CD4-positive, CD25-positive, alpha-beta regulatory T cell (primary cell): Measurements from ENCODE around the gene ADGRV1. TPM values are rescaled to one million over a fixed set of nuclear protein-coding genes. Genes with fewer than 3 reads are reported as not detected.
"Not testable (repeated sequence)": the region's sequence is repeated elsewhere in the genome, so short reads cannot be mapped to it uniquely, and the experiment has no call there.

ENCODE experiments used
- ATAC-seq, 2 donors: fragments of 150-1000 bp; cut with Tn5 transposase; one replicate each; pipeline ENCODE4 v1.10.0; 2021; ENCODE audit warnings: low read depth in 2 of 2, moderate number of reproducible peaks in 2 of 2, moderate library complexity in 1 of 2
- DNase-seq, 3 donors: peaks; one replicate each; pipeline versions ENCODE4 v3.0.0 to v3.0.0-alpha.2; 2012 to 2022; ENCODE audit warnings: mixed read lengths in 1 of 3
- H3K27ac ChIP-seq: one replicate; pipeline ENCODE4 v1.7.0; 2013; ENCODE audit warnings: mild to moderate bottlenecking, low read length; ENCODE audit not compliant: insufficient read depth, poor library complexity, severe bottlenecking
- H3K27me3 ChIP-seq: one replicate; pipeline ENCODE4 v1.7.0; 2013; ENCODE audit warnings: low read length; ENCODE audit not compliant: control insufficient read depth, insufficient read depth
- H3K36me3 ChIP-seq: one replicate; pipeline ENCODE4 v1.7.0; 2013; ENCODE audit warnings: mild to moderate bottlenecking, low read length, moderate library complexity; ENCODE audit not compliant: control insufficient read depth, insufficient read depth
- H3K4me1 ChIP-seq: 2 replicates; pipeline ENCODE4 v1.7.0; 2013; ENCODE audit warnings: mild to moderate bottlenecking, low read length; ENCODE audit not compliant: insufficient read depth, control insufficient read depth, poor library complexity, severe bottlenecking
- H3K4me3 ChIP-seq: one replicate; pipeline ENCODE4 v1.7.0; 2013; ENCODE audit warnings: low read depth, mild to moderate bottlenecking, low read length, moderate library complexity
- H3K9me3 ChIP-seq, 2 experiments: 1 replicate in 1 of 2; 2 replicates in 1 of 2; pipeline ENCODE4 v1.7.0; 2013; ENCODE audit warnings: low read length in 2 of 2, mild to moderate bottlenecking in 1 of 2, moderate library complexity in 1 of 2; ENCODE audit not compliant: control insufficient read depth in 2 of 2
- H3K27ac Mint-ChIP-seq, 3 donors: one replicate each; pipeline ENCODE4 v1.8.0; 2020 to 2022; ENCODE audit warnings: mild to moderate bottlenecking in 3 of 3, mixed read lengths in 3 of 3, moderate library complexity in 2 of 3
- H3K27me3 Mint-ChIP-seq: one replicate; pipeline ENCODE4 v1.8.0; 2022; ENCODE audit warnings: mild to moderate bottlenecking, mixed read lengths
- H3K36me3 Mint-ChIP-seq: one replicate; pipeline ENCODE4 v1.8.0; 2020; ENCODE audit warnings: mixed read lengths
- H3K4me1 Mint-ChIP-seq, 4 donors: one replicate each; pipeline ENCODE4 v1.8.0; 2020 to 2022; ENCODE audit warnings: mixed read lengths in 4 of 4, mild to moderate bottlenecking in 1 of 4
- H3K4me3 Mint-ChIP-seq, 4 donors: one replicate each; pipeline ENCODE4 v1.8.0; 2020 to 2022; ENCODE audit warnings: mild to moderate bottlenecking in 4 of 4, mixed read lengths in 4 of 4, moderate library complexity in 3 of 4
- H3K9me3 Mint-ChIP-seq, 7 donors: one replicate each; pipeline ENCODE4 v1.8.0; 2020 to 2022; ENCODE audit warnings: mixed read lengths in 7 of 7, mild to moderate bottlenecking in 3 of 7, moderate library complexity in 2 of 7
- polyA plus RNA-seq, 4 donors: library from polyadenylated mRNA; unstranded; fragments of 300-500 nt; fragmentation: Illumina TruSeq; gene quantifications; one replicate each; pipeline ENCODE4 v1.2.3, GENCODE V29; 2021
- total RNA-seq: library from RNA; stranded (reverse); gene quantifications from one replicate; pipeline ENCODE4 v1.2.3, GENCODE V29; 2022

Gene ADGRV1
- total and polyA plus RNA-seq, 5 donors from 2014 or later: 0.42 to 0.52 TPM; not detected in 3

DNA sequence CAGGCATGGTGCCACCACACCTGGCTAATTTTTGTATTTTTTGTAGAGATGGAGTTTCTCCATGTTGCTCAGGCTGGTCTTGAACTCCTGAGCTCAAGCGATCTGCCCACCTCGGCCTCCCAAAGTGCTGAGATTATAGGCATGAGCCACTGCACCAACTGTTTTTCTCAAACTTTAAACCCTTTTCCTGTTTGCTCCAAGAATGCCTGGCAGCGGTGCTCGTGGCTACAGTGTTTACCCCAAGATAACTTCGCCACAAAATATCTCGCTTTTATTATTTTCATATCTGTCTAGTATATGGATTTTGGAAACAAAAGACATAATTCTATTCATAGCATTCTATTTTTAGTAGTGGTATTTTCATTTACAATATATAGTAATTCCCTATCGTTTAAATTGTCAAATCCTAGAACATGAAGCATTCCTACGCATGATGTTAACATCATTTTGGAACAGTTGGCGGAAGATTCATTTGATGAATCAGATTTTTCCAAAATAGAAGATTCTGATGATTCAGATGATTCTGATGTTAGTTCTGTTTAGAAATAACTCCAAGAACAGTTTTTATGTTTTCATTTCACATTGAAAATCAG lies 504.6 kb downstream of the ADGRV1 start:
- not testable (repeated sequence) for H3K27ac Mint-ChIP-seq, H3K27ac ChIP-seq, H3K4me1 ChIP-seq, H3K4me3 ChIP-seq, H3K36me3 ChIP-seq, H3K27me3 Mint-ChIP-seq, H3K27me3 ChIP-seq, ATAC-seq, DNase-seq, H3K36me3 Mint-ChIP-seq, H3K4me3 Mint-ChIP-seq, H3K9me3 Mint-ChIP-seq, H3K4me1 Mint-ChIP-seq, H3K9me3 ChIP-seq

DNA sequence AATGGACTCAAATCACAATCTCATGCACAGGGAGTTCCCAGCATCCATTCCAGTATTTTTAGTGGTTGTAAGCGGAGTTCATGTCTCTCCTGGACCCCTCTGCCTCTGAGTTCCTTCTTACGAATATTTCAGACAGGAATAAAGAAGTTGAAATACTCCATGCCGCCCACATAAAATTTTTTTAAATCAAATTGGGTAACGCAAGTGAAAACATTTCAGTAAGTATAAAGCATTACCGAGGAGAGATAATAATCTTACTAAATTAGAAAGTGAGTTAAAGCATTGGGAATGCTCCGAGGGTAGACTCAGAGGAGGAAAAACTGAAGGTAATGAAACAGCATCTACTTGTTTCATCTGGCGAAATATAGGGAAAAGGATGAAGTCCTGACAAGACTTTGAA lies 506.9 kb downstream of the ADGRV1 start:
- H3K4me3 Mint-ChIP-seq: no peak overlapping the region
- Histone ChIP-seq H3K4me1 (no peaks in the 10 kb centered on the region), H3K4me3 (no peak overlapping the region), H3K36me3 (no peaks in the 10 kb centered on the region), H3K9me3 (no peaks in the 10 kb centered on the region), H3K27me3 (no peaks in the 10 kb centered on the region), H3K27ac (no peak overlapping the region)
- H3K36me3 Mint-ChIP-seq: no peaks in the 10 kb centered on the region
- no peak overlapping the region for H3K27ac Mint-ChIP-seq
- no peak for ATAC-seq
- no peaks in the 10 kb centered on the region for H3K9me3 Mint-ChIP-seq
- no peaks in the 10 kb centered on the region for H3K27me3 Mint-ChIP-seq
- H3K4me1 Mint-ChIP-seq: no peaks in the 10 kb centered on the region
- DNase-seq: no peak

DNA sequence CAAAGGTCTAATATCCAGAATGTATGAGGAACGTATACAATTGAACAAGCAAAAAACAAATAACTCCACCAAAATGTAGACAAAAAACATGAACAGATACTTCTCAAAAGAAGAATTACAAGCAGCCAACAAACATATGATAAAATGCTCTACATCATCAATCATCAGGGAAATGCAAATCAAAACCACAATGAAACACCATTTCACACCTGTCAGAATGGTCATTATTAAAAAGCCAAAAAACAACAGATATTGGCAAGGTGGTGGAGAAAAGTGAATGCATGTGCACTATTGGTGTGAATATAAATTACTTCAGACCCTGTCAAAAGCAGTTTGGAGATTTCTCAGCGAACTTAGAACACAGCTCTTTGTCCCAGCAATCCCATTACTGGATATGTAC lies 510.8 kb downstream of the ADGRV1 start:
- H3K9me3 ChIP-seq: no peaks in the 10 kb centered on the region
- H3K27me3 Mint-ChIP-seq: peaks cover 2% of the 10 kb centered on the region
- no peak overlapping the region for H3K27ac Mint-ChIP-seq
- no peaks in the 10 kb centered on the region for H3K27me3 ChIP-seq
- H3K9me3 Mint-ChIP-seq: no peaks in the 10 kb centered on the region
- no peaks in the 10 kb centered on the region for H3K36me3 ChIP-seq
- H3K27ac ChIP-seq: no peak overlapping the region
- DNase-seq (no peak), ATAC-seq (no peak)
- H3K4me3 ChIP-seq: no peak overlapping the region
- no peaks in the 10 kb centered on the region for H3K4me1 ChIP-seq
- no peak overlapping the region for H3K4me3 Mint-ChIP-seq
- H3K4me1 Mint-ChIP-seq: no peaks in the 10 kb centered on the region
- H3K36me3 Mint-ChIP-seq: no peaks in the 10 kb centered on the region

DNA sequence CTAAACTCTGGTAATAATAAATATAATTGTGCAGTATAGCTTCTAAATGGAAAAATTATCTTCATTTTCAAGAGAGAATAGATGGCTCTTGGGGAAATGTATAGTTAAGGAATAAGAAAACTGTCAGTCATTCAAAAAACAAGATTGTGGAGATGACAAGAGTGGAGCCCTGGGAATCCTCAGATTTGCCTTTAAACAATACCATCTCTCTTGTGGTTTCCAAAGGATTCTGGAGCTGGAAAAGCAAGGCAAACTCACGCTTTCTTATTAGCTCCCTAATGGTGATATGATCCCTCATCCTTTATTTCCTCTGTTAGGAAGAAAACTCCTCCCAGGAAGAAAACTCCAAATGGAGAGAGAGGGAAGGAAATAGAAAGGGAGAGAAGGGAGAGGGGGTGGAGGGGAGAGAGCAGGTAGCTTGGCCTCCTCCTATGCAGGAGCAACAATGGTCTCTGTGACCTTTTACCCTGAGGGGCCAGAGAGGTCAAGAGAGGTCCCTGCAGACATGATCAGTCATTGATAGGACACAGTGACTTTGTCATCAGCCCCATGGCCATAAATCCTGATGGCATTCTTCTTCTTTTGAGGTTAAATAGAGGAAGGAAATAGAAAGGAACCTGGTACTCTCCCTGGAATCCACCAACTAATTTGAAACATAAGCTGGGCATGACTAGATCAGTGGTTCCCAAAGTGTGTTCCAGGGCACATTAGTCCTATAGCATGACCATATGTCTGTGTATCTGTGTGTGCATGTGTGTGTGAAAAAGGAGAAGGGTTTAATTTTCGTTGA lies 512.4 kb downstream of the ADGRV1 start:
- H3K4me3 ChIP-seq: no peak overlapping the region
- no peaks in the 10 kb centered on the region for H3K4me1 Mint-ChIP-seq
- H3K9me3 ChIP-seq: no peaks in the 10 kb centered on the region
- H3K27ac ChIP-seq: no peak overlapping the region
- H3K4me3 Mint-ChIP-seq: no peak overlapping the region
- H3K4me1 ChIP-seq: no peaks in the 10 kb centered on the region
- H3K9me3 Mint-ChIP-seq: peaks cover 0 to 4% (median 0%) of the 10 kb centered on the region in 7 donors
- no peaks in the 10 kb centered on the region for H3K36me3 ChIP-seq
- DNase-seq (no peak), ATAC-seq (no peak)
- no peak overlapping the region for H3K27ac Mint-ChIP-seq
- H3K27me3 Mint-ChIP-seq: peaks cover 4% of the 10 kb centered on the region
- H3K27me3 ChIP-seq: peaks cover 2% of the 10 kb centered on the region
- H3K36me3 Mint-ChIP-seq: no peaks in the 10 kb centered on the region

DNA sequence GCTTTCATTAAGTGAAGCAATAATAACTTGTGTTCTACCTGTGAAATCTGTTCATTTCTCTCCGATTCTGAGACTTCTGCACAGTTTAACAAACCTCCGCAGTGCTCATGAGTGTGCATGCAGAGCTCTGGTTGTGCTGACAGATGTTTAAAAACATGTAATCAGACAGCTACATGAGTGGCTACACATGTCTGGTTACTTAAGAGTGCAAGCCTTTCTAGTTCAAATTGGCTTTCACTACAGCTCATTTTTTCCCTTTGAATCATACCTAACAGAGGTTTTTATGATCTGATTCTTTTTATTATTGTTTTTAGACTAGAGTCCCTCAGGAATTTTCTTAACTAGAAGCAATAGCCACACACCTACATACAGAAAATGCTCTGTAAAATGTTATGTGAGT lies 514.3 kb downstream of the ADGRV1 start:
- no peak for DNase-seq
- H3K27me3 ChIP-seq: peaks cover 2% of the 10 kb centered on the region
- no peak overlapping the region for H3K27ac ChIP-seq
- H3K4me3 ChIP-seq: no peak overlapping the region
- no peaks in the 10 kb centered on the region for H3K4me1 Mint-ChIP-seq
- no peak overlapping the region for H3K27ac Mint-ChIP-seq
- H3K4me1 ChIP-seq: no peaks in the 10 kb centered on the region
- H3K36me3 Mint-ChIP-seq: no peaks in the 10 kb centered on the region
- no peak overlapping the region for H3K4me3 Mint-ChIP-seq
- H3K36me3 ChIP-seq: no peaks in the 10 kb centered on the region
- H3K9me3 Mint-ChIP-seq: peaks cover 0 to 4% (median 0%) of the 10 kb centered on the region in 7 donors
- ATAC-seq: no peak
- no peaks in the 10 kb centered on the region for H3K9me3 ChIP-seq
- peaks cover 4% of the 10 kb centered on the region for H3K27me3 Mint-ChIP-seq

DNA sequence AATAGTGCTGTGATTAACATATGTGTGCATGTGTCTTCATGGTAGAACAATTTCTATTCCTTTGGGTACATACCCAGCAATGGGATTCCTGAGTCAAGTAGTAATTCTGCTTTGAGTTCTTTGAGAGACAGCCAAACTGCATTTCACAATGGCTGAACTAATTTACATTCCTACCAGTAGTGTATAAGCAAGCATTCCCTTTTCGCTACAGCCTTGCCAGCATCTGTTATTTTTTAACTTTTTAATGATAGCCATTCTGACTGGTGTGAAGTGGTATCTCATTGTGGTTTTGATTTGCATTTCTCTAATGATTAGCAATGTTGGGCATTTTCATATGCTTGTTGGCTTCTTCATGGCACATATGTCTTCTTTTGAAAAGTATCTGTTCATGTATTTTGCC lies 516.0 kb downstream of the ADGRV1 start:
- Mint-ChIP-seq H3K27me3 (peaks cover 4% of the 10 kb centered on the region), H3K4me1 (no peaks in the 10 kb centered on the region), H3K36me3 (no peaks in the 10 kb centered on the region), H3K27ac (no peak overlapping the region), H3K9me3 (peaks cover 0 to 4% (median 0%) of the 10 kb centered on the region in 7 donors), H3K4me3 (no peak overlapping the region)
- H3K36me3 ChIP-seq: no peaks in the 10 kb centered on the region
- ATAC-seq (no peak), DNase-seq (no peak)
- no peak overlapping the region for H3K27ac ChIP-seq
- no peaks in the 10 kb centered on the region for H3K4me1 ChIP-seq
- no peaks in the 10 kb centered on the region for H3K9me3 ChIP-seq
- no peak overlapping the region for H3K4me3 ChIP-seq
- peaks cover 2% of the 10 kb centered on the region for H3K27me3 ChIP-seq

DNA sequence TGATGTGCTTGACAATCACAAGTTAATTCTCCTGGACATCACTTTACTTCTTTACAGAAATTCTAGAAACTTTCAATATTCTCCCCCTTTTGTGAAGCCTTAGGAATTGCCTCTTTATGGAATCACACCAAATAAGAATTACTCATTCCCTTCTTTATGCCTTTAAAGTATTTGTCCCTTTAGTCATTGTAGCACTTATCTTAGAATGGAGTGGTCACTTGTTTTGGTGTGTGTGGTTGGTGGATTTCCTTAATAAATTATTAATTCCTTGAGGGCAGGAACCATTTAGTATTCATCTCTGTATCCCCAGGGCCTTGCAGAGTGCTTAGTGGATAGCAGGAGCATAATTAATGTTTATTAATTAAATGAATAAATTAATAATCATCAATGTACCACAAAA lies 517.5 kb downstream of the ADGRV1 start:
- H3K9me3 Mint-ChIP-seq: peaks cover 0 to 4% (median 0%) of the 10 kb centered on the region in 7 donors
- H3K36me3 Mint-ChIP-seq: no peaks in the 10 kb centered on the region
- no peak overlapping the region for H3K27ac Mint-ChIP-seq
- H3K4me3 Mint-ChIP-seq: no peak overlapping the region
- ATAC-seq (no peak), DNase-seq (no peak)
- H3K4me1 Mint-ChIP-seq: no peaks in the 10 kb centered on the region
- Histone ChIP-seq H3K9me3 (no peaks in the 10 kb centered on the region), H3K27ac (no peak overlapping the region), H3K27me3 (peaks cover 2% of the 10 kb centered on the region), H3K36me3 (no peaks in the 10 kb centered on the region), H3K4me1 (no peaks in the 10 kb centered on the region), H3K4me3 (no peak overlapping the region)
- peaks cover 8% of the 10 kb centered on the region for H3K27me3 Mint-ChIP-seq

DNA sequence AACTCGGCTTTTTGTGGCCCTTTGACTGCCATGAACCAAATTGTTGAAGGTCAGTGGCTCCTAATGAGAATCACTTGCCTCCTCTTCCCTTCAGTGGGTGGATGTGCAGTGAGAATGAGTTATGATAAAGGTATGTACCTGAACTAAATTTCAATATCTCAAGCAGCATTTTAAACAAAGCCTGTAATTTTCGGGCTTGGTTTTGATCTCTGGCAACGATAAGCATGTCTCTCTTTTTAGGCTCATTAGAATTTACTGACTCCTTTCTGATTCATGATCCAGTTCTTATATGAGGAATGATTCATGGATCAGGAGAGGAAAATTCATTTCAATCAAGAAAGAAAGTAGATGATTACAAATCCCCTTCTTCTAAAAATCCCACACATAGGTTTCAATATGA lies 519.0 kb downstream of the ADGRV1 start:
- H3K36me3 Mint-ChIP-seq: no peaks in the 10 kb centered on the region
- peaks cover 8% of the 10 kb centered on the region for H3K27me3 Mint-ChIP-seq
- H3K4me3 ChIP-seq: no peak overlapping the region
- H3K27me3 ChIP-seq: peaks cover 2% of the 10 kb centered on the region
- no peak overlapping the region for H3K27ac ChIP-seq
- H3K9me3 Mint-ChIP-seq: peaks cover 0 to 4% (median 0%) of the 10 kb centered on the region in 7 donors
- no peaks in the 10 kb centered on the region for H3K4me1 Mint-ChIP-seq
- no peaks in the 10 kb centered on the region for H3K36me3 ChIP-seq
- no peaks in the 10 kb centered on the region for H3K9me3 ChIP-seq
- no peak overlapping the region for H3K4me3 Mint-ChIP-seq
- DNase-seq (no peak), ATAC-seq (no peak)
- H3K27ac Mint-ChIP-seq: no peak overlapping the region
- H3K4me1 ChIP-seq: no peaks in the 10 kb centered on the region
